Measurements from ENCODE around the gene ZSWIM4. TPM values are rescaled to one million over a fixed set of nuclear protein-coding genes. Genes with fewer than 3 reads are reported as not detected.

Gene ZSWIM4
- total and polyA plus RNA-seq, 2 of the 13 experiments (the other 11 are each of a cell fraction or from before 2014, with no cell fraction given): 0.33 to 0.86 TPM

DNA sequence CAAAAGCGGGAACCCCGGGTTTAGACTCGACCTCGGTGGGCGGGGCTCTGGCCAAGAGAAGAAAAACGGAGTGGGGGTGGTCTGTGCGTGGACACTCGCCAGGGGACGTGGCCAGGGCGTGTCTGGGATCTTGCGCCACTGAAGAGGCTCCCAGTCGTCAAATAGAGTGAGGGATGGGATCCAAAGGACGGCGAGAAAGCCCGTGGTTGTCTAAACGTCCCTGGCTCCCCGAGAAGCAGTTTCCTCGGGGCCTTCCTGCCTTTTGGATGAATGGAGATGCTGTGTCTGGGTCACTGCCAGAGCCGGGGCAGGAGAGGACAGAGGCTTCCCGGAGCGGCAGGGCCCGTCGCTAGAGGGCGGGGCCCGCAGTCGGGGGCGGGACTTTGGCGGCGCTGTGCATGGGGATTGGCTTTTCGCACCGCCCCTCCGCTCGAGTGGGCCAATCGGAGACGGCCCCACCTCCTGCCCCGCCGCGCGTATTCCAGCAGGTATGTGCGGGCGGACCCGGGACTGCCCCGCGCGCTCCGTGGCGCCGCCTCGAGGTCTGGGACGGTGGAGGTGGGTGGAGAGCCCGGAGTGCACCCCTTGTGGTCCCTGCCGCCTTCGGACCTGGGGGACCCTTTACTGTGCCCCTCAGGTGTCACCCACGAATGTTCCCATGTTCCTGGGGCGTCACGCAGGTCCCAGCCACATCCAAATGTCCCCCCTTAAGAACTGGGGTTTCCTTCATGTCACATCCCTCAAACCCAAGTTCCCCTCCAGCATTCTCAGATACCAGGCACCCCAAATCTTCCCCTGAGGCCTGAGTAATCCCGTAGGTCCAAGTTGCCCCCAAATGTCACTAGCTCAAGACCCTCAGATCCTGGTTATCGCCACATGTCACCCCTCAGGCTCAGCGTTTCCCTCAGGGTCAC lies 38.3 kb downstream of the ZSWIM4 start (continued):
- TF ChIP-seq, protein P1, sequence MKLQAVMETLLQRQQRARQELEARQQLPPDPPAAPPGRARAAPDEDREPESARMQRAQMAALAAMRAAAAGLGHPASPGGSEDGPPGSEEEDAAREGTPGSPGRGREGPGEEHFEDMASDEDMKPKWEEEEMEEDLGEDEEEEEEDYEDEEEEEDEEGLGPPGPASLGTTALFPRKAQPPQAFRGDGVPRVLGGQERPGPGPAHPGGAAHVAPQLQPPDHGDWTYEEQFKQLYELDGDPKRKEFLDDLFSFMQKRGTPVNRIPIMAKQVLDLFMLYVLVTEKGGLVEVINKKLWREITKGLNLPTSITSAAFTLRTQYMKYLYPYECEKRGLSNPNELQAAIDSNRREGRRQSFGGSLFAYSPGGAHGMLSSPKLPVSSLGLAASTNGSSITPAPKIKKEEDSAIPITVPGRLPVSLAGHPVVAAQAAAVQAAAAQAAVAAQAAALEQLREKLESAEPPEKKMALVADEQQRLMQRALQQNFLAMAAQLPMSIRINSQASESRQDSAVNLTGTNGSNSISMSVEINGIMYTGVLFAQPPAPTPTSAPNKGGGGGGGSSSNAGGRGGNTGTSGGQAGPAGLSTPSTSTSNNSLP (IDR thresholded peaks at IDR 0.05; ENCODE audit: low read depth, low read length): no peak
- TF ChIP-seq ZNF407 (CRISPR knock-in tag; IDR thresholded peaks at IDR 0.05; ENCODE audit: not compliant biosample characterization) (peak; percentile 86), HNF1B (CRISPR knock-in tag; IDR thresholded peaks at IDR 0.05) (peak; percentile 79), ONECUT2 (CRISPR knock-in tag; IDR thresholded peaks at IDR 0.05) (no peak), POLR2A (IDR thresholded peaks at IDR 0.05; ENCODE audit: insufficient read depth in 1 of 2, low read depth in 2 of 2, low read length in 2 of 2) (peak; percentile 26 to 58; a peak in 2 of 4 replicates), ZNF543 (CRISPR knock-in tag; IDR thresholded peaks at IDR 0.05) (no peak), ZBTB3 (CRISPR knock-in tag; IDR thresholded peaks at IDR 0.05; ENCODE audit: borderline replicate concordance, low read depth) (no peak), HMGA1 (CRISPR knock-in tag; conservative IDR thresholded peaks at IDR 0.05) (no peak), EED (CRISPR knock-in tag; IDR thresholded peaks at IDR 0.05) (0 out of 2 replicates have a peak, but pooled peaks have one; percentile 34), MEIS1 (CRISPR knock-in tag; IDR thresholded peaks at IDR 0.05; ENCODE audit: borderline replicate concordance) (0 out of 2 replicates have a peak, but pooled peaks have one; percentile 11), ZNF839 (CRISPR knock-in tag; IDR thresholded peaks at IDR 0.05; ENCODE audit: borderline replicate concordance) (no peak), ZMYM4 (CRISPR knock-in tag; IDR thresholded peaks at IDR 0.05) (peak; percentile 23; the same call in 1 of the 2 replicates)
- TF ChIP-seq, protein P2, sequence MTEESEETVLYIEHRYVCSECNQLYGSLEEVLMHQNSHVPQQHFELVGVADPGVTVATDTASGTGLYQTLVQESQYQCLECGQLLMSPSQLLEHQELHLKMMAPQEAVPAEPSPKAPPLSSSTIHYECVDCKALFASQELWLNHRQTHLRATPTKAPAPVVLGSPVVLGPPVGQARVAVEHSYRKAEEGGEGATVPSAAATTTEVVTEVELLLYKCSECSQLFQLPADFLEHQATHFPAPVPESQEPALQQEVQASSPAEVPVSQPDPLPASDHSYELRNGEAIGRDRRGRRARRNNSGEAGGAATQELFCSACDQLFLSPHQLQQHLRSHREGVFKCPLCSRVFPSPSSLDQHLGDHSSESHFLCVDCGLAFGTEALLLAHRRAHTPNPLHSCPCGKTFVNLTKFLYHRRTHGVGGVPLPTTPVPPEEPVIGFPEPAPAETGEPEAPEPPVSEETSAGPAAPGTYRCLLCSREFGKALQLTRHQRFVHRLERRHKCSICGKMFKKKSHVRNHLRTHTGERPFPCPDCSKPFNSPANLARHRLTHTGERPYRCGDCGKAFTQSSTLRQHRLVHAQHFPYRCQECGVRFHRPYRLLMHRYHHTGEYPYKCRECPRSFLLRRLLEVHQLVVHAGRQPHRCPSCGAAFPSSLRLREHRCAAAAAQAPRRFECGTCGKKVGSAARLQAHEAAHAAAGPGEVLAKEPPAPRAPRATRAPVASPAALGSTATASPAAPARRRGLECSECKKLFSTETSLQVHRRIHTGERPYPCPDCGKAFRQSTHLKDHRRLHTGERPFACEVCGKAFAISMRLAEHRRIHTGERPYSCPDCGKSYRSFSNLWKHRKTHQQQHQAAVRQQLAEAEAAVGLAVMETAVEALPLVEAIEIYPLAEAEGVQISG (CRISPR knock-in tag; IDR thresholded peaks at IDR 0.05): peak; percentile 40; the same call in 1 of the 2 replicates
